ENCODE results near the gene DCBLD1.

GRCh38 chr6:117512987-117513573, 30.6 kb downstream of the DCBLD1 start:
- no peak for TF ChIP-seq BHLHE40 (IDR thresholded peaks at IDR 0.05; ENCODE audit: low read length)
- no peak for TF ChIP-seq ZNF76 (CRISPR knock-in tag; IDR thresholded peaks at IDR 0.05; ENCODE audit: borderline replicate concordance)
